HS-27A (cell line): ENCODE data around the gene CHDH.

Experiments used
- DNase-seq: peaks from one replicate; pipeline ENCODE4 v3.0.0-alpha.2; 2012; ENCODE audit warnings: low read depth, missing footprints

Gene CHDH

DNA sequence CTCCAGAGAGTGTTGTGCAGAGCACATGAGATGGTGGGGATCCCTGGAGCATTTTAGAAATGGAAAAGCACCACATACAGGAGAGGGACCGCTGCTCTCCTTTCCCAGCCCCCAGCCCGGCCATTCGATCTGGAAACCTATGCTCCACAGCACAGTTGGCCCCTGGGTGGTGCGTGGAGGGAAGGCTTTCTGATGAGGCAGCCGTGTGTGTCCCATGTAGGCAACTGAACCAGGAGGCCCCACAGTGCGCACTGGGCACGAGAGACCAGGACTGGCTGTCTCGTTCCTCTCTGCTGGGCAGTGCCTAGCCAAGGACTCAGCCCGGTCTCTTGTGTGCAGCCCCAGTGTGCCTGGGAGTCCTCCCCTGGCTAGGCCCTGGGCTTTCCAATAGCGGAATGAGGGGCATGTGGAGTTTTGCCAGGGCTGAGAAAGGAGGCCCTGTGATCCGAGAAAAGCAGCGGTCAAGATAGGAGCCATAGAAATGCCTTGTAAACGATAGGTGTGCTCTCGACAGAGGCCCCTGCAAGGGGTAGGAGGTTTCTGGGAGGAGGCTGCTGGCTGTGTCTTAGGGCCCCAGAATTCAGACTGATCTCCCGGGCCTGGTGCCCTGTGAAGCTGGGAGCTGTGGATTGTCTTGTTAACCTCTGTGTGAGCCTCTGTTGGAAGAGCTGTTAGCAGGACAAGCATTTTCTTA is 39.0 kb downstream of the CHDH start:
- no peak for DNase-seq

DNA sequence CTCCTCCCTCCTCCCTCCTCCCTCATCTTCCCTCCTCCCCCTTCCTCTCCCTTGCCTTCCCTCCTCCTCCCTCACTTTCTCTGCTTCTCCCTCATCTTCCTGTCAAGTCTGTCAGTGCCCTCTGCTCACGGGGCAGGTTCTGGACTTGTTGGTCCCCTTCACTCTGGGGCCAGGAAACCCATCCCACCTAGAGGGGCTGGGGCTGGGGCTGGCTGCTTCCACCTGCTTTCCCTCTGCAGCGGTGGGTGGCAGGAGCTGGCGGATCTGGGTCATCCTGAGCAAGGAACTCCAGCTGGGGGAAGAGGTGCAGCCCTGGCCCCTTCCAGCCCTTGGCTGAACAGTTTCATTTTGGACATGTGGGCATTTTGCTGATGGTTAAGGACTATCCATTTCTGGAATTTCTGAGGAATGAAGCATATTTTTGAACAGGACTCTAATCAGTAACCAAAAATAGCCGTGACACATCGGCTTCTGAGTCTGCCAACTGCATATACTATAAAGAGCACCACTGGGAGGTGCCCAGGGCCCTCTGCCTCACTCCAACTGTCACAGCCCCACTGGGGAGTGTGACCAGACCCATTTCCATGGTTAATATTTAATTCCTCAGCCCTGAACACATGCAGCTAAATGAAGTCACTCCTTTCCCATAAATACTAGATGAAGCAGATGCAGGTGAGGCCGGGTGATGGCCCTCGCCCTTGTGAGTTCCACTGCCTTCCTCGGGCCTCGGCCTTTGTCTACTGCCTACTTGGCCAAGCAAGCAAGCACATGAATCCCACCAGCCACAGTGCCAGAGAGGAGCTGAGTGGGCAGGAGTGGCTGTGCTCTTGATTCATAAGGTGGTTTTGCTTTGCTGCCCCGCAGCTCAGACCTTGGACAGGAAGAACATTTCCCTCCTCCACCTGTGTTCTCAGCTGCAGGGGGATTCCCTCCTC is 39.8 kb downstream of the CHDH start:
- DNase-seq = peak; percentile 64

DNA sequence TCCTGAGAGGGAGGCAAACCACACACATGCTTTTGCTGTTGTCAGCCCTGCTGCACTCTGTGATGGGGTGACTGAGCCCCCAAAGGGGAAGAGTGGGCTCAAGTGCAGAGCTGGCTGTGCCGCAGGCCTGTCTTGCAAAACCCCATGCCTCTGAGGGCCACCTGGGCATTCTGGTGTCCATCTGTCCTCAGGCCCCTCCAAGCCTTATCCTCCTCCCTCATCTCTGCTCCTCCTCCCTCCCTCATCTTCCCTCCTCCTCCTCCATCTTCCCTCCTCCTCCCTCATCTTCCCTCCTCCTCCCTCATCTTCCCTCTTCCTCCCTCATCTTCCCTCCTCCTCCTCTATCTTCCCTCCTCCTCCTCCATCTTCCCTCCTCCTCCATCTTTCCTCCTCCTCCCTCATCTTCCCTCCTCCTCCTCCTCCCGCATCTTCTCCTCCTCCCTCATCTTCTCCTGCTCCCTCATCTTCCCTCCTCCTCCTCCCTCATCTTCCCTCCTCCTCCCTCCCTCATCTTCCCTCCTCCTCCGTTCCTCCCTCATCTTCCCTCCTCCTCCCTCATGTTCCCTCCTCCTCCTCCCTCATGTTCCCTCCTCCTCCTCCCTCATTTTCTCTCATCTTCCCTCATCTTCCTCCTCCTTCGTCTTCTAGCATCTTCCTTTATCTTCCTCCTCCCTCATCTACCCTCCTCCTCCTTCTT is 40.6 kb downstream of the CHDH start:
- no peak for DNase-seq

DNA sequence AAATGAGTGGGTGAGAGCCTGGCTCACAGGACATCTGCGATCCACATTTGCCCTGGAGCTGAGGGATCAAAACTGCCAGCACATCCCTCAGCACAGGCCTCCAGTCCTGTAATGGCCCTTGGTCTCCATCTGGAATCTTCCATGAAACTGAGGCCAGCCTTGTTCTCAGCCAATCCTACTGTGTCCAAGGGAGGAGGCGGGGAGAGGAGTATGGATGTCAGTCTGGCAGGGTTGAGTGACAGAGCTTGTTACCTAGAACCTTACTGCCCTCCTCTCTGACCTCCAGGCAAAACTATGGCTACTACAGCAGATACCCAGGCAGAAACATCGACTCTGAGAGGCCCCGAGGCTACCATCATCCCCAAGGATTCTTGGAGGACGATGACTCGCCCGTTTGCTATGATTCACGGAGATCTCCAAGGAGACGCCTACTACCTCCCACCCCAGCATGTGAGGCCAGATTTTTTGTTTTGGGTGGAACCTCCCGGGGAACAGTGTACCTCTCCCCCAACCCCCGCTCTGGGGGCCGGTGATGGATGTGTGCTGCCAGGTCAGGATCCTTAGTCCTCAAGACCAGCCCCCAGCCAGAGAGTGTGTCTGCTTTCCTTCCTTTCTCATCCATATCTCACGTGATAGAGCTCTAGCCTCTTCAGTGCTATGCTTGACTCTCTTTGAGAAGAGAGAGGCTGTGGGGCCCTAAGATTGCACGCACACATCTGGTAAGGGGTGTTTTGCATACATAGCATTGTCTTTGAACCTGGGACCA is 41.3 kb downstream of the CHDH start:
- DNase-seq = peak; percentile 61

DNA sequence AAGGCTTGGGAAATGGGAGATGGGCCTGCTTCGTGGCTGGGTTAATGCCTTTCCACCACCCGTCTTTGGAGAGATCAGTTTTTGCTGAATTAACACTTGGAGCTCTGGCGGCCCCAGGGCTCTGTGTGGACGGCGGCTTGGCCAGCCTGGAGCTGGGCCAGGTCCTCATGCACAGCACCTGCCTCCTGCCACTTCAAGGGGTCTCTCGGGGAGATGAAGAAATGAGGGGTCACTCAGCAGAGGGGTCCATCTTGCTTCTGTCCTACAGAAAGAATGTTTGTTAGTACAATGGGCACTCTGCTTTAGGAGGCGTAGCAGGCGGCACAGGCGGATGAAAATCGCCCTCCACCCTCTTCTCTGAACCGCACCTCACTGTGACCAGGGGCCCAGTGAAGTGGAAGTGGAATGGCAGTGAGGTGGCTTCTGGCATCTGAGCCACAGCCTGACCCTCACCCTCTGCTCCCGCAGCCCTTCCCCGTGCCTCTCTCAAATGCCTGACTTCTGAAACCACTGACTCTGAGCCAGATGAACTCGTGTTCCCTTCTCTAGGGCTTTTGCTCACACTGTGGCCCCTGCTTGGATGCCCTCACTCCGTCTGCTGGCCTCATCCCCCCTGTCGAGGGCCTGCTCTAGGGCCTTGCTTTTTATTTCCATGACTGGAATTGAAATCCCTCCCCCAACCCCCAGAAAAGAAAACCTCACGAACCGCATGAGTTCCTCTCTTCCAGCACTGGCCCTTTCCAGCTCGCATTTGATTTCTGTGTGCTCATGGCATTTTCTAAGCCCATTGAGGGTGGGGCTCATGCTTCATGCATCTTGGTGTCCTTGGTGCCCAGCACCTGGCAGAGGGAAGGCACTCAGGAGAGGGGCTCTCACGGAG is 42.2 kb downstream of the CHDH start:
- no peak for DNase-seq

DNA sequence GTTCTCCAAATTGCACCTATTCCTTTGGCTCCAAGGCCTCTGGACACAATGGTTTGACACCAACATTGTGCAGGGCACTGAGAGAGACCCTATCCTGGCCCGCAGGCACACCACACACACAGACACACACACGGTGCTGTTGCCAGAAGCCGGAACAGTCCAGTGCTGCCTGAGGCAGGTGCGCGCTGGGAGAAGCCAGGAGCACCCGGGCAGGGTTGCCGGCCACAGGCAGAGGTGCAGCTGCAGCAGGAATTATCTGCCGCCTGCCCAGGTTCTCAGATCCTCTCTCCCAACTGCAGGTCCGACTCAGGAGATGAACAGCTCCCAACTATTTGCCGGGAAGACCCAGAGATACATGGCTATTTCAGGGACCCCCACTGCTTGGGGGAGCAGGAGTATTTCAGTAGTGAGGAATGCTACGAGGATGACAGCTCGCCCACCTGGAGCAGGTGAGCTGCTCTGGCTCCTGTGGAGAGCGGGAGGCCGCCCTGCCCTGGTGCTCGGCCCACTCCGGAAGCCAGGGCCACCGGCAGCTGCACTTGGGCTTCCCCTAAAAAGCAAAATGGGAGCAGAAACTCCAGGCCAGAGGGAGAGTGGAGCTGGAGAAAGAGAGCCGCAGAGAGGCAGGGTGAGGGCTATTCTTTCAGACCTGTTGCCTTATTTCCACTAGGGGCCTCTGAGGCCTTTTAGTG is 42.9 kb downstream of the CHDH start:
- DNase-seq = no peak

DNA sequence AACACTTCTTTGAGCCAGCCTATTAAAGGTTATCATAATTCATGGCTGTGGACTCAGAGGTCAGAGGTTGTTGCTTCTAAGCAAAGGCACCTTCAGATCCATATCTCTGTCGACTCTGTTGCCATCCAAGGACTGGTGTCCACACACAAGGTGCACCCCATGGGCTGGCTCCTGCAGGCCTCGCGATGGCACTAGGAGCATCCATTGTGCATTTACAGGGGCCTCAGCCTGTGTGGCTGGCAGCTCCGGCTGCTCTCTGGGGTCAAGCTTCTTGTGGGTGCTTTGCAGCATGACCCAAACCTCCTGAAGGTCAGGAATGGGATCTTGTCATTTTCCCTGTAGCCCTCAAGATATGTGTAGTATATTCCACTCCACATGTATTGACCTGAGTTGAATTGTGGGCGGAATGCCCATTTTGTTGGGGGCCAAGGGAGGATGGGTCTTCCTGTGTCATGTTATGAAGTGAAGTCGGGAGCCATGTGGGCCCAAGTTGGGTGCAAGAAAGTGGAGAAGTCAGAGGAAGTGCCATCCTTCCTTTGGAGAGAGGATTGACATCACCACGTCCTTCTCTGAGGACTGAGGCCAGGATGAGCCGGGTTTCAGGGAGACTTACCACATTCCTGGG is 43.9 kb downstream of the CHDH start:
- DNase-seq = no peak

DNA sequence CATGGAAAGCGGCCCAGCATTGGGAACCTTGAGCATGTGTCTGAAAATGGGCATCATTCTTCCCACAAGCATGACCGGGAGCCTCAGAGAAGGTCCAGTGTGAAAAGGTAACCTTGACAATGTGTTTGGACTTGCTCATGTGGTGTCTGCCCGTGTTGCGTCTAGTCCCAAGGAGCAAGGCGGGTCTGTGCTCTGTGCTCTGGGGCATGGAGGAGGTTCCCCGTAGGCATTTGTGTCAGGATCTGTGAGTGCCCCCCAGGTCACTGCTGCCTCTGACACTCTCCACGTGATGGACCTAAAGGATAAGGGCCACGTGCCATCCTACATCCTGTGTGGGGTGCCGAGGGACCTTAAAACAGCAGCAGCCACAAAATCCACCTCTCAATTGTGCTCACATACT is 44.9 kb downstream of the CHDH start:
- no peak for DNase-seq

DNA sequence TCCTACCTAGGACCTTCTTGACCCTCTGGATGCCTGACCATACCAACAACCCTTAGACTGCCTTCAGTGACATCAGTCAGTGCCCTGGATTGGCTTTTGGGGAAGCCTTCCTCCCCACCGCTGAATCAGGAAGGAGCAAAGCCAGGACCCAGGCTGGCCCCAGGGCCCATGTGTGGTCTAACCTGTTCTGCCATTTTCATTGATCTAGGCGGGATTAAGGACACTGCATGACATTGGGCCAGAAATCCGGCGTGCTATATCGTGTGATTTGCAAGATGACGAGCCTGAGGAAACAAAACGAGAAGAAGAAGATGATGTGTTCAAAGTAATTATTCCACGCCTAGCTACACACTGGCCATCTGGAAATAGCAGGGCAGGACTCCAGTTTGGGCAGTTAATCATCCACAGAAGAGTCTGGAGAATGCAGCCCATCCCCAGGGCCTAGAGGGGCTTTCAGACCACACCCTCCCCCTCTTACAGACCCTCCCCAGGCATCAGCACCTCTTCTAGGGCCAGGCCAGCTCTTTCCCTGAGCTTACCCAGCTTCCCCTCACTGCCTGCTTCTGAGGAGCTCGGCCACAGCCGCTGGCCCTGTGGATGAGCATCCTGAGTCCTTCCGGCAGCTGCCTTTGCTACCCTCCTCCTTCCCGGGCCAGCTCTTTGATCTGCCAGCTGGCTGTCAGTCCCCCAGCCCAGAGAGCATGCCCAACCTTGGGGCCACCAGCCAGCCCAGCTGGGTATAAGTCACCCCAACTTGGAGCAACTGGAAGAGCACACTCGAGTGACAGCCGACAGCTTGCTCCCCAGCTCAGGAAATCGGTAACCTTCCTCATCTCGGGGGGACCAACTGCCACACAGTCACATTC is 45.9 kb downstream of the CHDH start:
- no peak for DNase-seq

DNA sequence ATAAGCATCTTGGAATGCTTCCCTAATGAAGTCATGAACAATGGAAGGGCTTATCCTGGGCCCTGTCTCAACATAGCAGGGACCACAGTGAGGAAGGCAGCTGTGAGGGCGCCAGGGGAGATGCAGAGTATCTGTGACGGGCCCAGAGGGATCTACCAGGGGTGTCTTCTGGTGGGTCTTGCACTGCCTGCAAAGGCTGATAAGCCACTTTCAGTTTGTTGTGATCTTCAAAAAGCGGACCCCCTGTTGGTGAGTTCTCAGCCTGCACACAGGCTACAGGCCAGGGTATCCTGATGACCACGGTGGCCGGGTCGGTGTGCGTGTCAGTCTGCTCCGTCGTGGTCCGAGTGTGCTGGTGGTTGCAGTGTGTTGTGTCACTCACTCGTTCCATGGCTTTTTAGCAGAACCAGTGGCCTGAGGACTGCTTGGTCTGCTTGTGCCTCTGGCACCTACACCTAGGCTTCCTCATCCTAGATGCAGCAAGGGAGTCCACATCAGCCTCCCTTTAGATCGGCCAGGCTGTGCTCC is 46.8 kb downstream of the CHDH start:
- DNase-seq = no peak

DNA sequence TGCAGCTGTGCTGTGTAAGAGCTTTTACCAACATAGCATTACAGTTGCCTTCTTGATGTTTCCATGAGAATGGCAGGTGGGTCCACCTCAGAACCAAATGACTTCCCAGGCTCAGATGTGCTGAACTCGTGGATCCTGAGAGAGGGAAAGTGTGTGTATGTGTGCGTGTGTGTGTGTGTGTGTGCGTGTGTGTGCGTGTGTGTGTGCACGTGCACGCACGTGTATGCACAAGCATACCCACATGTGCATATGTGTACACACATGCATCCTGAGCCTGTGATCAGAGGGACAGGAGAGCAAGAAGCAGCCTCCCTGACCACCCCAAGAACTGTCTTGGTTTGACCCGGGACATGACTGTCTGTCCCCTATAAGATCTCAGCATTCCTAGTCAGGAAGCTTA is 48.1 kb downstream of the CHDH start:
- DNase-seq = no peak

DNA sequence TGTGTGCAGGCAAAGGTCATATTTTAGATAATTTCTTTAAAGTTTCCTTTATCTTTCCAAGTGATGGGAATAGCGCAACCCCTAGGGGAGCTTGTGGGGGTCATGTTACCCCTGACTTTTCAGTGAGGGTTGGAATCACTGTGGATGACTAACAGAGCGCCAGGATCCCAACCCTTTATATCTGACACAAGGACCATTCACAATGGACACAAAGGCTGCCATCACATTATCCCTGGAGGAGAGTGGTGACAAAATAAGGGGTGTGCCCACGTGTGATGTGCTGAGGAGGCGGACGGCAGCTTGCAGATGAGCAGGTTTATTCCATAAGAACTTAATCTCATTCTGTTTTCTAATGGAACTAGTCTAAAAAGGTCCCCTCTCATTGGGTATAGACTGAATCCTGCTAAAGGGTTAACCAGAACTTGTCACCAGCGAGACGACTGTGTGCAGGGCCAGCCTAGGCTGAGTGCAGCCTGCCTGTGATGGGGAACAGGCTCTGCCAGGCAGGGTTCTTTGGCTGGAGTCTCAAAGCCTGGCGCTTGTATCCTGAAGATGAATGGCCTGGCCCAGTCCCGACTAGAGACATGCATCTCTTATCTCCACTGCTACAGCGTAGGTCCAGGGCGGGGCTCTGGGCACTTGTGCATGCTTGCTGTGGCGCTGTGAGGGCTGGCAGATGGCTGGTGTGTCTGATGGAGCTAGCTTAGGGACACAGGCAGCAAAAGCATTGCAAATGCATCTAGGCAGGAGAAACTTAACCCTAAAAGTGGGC is 50.2 kb downstream of the CHDH start:
- no peak for DNase-seq

DNA sequence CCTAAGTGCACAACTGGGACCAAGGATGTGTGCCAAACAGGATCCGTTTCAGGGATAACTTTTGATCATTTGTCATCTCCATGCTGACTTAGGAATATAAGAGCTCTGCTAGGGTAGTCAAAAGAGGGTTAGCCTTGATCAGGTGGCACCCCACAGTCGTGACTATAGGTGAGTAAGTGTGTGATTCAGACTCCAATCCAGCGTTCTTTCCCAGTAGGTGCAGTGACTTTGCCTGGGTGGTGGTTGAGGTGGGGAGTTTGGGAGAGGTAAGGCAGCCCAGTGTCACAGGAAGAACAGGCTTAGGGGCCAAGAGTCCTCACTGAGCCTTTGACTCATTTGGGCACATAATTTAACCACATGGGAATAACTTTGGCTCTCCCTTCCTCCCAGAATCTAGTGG is 51.0 kb downstream of the CHDH start:
- DNase-seq = no peak

DNA sequence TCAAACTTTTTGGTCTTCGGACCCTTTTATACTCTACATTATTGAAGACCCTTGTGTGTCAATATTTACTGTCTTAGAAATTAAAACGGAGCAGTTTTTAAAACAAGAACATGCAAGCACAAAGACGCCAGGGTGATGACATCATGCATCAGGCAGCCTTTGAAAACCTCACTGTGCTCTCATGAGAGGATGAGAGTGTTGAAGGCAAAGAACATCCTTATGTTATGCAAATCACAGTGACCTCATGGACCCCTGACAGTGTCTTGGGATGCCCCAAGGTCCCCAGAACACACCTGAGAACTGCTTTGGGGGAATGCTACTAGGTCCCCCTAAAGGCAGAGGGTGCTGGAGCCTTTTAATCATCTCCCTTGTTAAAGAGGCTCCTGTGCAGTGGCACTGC is 51.6 kb downstream of the CHDH start:
- no peak for DNase-seq

DNA sequence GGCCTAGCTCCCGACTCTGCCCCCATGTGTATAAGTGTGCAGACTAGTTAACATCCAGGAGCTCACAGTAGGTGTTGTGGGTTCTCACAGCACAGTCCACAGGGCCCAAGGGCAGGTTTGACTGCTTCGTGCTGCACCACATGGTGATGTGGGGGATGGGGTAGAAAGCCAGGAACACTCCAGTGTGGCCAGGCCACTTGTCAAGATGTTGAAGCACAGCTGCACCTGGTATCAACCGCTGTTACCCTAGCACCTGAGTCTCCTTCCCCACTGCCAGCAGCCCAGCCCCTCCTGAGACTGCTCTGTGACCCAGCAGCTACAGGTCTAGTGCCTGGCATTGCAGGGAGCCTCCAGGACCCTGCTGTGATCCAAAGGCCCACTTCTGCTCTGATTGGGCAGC is 53.4 kb downstream of the CHDH start:
- no peak for DNase-seq

DNA sequence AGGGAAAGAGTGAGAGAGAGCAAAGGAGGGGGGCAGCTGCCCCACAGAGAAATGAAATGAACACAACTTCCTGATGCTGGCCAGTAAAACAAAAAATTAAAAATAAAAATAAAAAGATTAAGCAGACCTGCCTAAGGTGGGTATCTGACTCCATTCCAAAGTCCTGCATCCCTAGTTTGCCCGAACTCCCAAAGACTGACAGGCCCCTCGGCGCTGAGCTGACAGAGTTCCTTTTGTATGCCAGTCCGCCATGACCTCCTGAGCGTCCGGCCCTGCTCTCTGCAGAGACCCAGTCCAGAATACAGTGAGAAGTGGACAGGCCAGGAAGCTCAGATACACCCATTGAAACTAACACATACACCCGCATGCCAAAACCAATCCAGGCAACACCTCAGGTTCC is 54.9 kb downstream of the CHDH start:
- DNase-seq = no peak

DNA sequence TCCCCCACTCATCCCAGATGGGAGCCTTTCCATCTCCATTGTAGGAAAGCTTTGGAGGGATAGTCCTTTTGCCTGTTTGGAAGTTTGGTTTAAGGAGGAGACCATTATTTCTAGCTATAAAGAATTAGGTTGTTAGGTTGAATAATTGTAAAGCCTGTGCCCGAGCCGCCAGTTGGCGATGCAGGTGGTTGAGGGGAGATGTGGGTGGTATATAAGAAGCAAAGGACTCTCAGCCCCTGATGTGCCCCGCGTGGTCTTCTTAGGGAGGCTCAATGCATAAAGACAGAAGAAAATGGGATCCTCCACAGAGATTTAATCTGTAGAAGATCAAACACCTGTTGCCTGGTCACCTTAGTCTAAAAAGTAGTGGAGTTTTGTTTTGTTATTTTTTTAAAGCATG is 55.7 kb downstream of the CHDH start:
- DNase-seq = no peak

DNA sequence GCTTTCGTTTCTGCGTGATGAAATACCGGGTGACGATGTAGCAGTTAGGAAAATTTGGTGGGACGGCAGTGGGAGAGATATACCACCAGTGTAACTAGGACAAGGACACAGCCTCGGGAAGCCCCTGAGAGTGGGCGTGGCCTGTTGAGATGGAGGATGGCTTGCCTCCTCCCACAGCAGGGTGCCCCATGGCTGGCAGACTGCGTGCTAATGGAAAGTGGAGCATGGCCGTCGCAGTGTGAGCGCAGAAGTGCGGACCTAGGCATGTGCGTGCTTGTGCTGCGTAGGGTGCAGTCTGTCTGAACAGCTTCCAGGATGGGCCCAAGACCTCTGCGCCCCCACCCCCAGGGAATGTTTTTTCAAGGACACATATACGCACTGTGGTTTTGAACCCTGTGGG is 56.8 kb downstream of the CHDH start:
- no peak for DNase-seq
